GM21529 (cell line): Measurements from ENCODE around the gene CASP8.

Source experiments
- ATAC-seq: cut with Tn5 transposase; IDR thresholded peaks from one replicate; pipeline ENCODE4 v1.9.1; 2021; ENCODE audit not compliant: unreplicated experiment

The CASP8 gene

DNA sequence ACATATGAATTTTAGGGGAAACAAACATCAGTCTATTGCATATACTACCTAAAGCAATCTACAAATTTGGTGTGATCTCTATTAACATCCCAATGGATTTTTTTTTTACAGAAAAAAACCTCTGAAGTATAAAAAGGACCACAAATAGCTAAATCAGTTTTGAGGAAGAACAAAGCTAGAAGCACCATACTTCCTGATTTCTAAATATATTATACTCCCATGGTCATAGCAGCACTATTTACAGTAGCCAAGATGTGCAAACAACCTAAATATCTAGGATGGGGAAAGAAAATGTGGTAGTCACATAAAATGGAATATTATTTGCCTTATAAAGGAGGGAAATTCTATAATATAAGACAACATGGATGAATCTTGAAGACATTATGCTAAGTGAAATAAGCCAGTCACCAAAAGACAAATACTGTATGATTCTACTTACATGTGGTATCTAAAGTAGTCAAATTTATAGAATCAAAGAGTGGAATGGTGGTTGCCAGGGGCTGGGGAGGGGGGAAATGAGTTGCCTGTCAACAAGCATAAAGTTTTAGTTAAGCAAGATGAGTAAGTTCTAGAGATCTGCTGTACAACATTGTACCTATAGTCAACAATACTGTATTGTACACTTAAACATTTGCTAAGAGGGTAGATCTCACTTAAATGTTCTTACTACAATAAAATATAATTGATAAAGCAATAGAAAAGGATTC, 17.6 kb upstream of the CASP8 start:
- ATAC-seq, result no peak

DNA sequence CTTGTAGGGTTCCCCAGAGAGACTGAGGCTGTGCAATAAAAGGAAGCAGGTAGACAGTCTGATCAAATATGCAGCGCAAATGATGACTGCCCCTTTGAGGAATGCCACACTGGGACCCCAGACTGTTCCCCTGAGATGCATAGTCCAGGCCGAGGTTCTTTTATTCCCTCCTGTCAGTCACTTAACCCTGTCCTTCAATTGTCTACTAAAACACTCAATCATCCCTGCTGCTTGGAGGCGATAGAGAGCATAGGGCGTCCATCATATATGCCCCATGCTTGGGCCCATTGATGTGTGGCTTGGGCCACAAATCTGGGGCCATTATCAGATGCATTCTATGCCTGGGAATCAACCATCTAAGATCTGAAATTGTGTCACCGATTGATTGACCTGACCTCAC, 15.5 kb upstream of the CASP8 start:
- ATAC-seq, result no peak

DNA sequence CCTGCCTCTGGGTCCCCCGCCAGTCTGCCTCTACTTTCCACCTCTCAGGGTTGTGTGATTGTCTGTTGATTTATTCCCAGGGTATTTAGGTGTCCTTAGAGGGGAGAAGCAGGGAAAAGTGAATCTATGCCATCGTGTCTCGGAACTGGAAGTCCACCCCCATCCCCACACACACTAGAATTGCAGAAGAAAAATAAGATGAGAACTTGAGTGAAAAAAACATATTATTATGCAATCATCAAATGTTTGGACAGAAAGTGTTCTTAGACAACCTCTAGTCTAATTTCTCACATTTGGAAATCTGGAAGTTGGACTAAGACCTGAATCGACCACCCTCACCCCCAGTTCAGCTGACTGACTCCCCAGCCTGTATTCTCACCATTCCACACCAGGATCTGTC, 14.1 kb upstream of the CASP8 start:
- ATAC-seq, result no peak

DNA sequence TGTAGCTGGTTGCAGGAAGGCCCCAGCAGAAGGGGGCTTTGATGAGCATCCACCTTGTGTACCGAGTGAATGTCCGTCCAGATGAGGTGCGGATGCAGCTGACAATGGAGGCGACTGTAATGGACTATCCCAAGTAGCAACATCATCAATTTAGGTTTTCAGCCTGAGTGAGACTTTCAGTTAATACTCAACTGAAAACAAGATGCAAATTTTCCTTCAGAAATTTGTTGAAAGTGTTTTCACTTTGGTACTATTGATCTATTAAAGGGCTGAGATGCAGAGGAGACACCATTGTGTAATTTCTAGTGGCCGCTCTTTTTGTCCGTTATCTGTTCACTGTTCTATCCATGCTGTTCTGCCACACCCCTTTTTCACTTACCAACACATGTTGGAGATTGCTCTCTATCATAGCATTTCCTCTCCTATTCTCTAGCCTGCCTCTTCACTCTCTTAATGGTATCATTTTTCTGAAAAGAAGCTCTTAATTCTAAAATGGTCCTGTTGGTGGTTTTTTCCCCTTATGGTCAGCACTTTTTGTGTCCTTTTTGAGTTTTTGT, 12.0 kb upstream of the CASP8 start:
- no peak for ATAC-seq

DNA sequence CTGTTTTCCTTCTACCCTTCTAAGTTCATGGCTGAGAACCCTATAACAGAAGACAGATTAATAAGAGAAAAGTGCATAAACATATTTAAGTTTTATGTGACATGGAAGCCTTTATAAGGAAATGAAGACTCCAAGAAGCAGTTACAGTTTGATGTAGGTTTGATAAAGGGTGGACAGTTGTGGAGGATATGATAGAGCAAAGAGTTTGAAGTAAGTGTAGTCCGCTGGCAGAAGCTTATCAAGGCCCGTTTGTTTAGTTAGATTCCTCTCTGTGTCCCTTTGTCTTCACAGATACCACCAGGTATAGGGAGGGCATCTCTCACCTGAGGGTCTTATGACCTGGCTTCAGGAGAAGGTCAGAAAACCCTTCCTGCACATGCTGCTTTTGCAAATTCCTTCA, 10.4 kb upstream of the CASP8 start:
- no peak for ATAC-seq

DNA sequence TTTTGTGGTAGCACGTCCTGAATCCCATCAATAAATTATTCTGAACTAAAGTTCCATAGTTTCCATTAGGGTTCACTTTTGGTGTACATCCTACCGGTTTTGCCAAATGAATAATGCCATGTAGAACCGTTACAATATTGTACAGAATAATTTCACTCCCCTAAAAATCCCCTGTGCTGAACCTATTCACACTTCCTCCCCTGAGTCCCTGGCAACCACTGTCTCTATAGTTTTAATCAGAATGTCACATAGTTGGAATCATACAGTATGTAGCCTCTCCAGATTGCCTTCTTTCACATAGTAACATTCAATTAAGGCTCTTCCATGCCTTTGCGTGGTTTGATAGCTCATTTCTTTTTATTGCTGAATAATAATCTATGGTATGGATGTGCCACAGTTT, 9.6 kb upstream of the CASP8 start:
- no peak for ATAC-seq

DNA sequence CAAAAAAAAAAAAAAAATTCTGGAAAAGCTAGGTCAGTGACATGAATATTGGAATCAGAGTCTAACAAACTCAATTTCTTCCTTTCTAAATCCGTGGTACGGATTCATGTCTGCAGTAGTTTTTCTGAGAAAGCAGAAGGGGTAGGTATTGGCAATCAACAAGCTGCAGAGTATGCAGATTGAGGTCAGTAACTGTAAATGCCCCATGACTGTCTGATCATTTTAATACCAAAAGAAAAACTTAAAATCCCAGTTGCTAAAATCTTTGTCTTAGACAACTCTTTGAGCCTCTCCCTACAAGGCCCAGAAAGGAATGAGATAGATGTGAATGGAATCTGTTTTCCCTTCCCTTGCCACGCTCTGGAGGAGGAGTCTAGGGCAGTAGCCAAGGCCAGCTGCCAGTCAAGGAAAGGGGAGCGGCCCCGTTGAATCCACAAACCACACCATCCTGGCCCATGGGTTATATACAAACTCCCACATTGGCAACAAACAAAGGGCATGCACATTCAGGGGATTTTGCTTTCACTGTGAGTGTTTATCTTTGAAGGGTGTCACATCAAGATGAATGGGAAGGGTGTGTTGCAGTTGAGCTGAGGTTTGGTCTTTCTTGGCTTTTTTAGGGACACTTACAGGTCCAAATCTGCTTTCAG, 6.1 kb upstream of the CASP8 start:
- no peak for ATAC-seq

DNA sequence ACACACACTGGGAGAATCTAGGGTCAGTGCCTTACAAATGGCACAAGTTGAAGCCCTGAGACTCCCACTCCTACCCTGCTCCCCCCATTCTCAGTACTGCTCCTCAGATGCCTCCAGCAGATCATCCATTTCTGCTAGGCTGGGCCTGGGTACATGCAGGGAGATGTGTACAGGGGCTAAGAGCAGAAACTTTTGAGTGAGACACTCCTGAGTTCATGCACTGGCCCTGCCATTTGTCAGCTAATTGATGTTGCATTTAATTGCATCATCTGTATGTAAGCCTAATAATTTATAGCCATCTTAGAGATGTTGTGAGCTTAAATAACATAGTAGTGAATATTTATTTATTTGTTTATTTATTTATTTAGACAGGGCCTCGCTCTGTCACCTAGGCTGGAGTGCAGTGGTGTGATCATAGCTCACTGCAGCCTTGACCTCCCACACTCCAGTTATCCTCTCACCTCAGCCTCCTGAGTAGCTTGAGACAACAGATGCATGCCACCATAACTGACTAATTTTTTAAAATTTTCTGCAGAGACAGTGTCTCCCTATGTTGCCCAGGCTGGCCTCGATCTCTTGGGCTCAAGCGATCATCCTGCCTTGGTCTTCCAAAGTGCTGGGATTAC, 4.8 kb upstream of the CASP8 start:
- no peak for ATAC-seq

DNA sequence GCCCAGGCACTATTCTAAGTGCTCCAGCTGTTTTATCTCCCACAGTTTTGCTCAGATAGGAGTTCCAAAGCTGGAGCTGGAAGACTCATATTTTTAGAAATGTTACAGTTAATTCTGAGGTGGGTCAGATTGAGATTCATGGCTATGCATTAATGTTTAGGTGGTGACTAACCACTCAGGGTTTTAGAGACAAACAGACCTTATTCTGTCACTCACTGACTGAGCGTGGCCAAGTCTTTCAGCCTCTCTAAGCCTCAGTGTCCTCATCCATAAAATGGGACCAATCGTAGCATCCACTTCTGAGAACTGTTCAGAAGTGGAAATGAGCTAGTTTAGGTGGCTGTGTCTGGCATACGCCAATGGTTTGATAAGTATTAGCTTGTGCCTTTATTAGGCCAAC, 4.3 kb upstream of the CASP8 start:
- ATAC-seq, result no peak

DNA sequence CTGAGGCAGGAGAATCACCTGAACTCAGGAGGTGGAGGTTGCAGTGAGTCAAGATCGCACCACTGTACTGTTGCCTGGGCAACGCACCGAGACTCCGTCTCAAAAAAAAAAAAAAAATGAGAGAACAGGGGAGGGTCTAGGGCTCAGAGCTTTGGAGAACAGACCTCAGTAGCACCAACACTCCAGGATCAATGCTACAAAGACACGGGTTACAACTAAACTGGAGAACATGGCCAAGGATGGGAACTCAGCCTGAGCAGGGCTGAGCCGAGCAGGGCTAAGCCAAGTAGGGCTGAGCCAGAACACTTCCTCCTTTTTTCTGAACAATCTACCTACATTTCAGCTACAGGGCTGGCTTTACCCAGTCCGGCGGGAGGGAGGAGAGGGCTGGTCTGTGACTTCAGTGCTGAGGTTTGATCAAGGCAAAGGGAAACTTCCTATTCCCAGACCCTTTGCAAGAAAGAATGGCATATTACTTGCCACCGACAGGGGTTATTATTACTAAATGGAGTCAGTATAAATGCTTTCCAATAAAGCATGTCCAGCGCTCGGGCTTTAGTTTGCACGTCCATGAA, 2.9 kb upstream of the CASP8 start:
- peak; percentile 51 for ATAC-seq

DNA sequence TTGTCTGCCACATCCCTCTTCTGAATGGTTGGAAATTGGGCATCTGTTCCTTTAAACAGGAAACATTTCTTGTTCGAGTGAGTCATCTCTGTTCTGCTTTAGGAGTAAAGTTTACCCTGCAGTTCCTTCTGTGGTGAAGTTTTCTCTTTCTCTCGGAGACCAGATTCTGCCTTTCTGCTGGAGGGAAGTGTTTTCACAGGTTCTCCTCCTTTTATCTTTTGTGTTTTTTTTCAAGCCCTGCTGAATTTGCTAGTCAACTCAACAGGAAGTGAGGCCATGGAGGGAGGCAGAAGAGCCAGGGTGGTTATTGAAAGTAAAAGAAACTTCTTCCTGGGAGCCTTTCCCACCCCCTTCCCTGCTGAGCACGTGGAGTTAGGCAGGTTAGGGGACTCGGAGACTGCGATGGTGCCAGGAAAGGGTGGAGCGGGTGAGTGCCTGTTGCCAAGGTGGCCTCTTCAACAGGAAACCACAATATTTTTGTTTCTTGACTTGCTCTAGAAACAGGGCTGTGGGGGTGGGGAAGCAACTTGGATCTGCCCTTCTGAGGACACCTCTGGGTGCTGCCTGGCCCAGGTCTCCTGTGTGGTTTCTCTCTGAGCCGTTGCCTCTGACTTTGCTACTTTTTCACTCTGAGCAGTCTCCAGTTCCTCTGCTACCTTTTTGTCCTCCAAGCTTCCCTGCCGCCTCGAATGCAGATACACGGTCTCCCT, 2.2 kb upstream of the CASP8 start:
- peak; percentile 73 for ATAC-seq

DNA sequence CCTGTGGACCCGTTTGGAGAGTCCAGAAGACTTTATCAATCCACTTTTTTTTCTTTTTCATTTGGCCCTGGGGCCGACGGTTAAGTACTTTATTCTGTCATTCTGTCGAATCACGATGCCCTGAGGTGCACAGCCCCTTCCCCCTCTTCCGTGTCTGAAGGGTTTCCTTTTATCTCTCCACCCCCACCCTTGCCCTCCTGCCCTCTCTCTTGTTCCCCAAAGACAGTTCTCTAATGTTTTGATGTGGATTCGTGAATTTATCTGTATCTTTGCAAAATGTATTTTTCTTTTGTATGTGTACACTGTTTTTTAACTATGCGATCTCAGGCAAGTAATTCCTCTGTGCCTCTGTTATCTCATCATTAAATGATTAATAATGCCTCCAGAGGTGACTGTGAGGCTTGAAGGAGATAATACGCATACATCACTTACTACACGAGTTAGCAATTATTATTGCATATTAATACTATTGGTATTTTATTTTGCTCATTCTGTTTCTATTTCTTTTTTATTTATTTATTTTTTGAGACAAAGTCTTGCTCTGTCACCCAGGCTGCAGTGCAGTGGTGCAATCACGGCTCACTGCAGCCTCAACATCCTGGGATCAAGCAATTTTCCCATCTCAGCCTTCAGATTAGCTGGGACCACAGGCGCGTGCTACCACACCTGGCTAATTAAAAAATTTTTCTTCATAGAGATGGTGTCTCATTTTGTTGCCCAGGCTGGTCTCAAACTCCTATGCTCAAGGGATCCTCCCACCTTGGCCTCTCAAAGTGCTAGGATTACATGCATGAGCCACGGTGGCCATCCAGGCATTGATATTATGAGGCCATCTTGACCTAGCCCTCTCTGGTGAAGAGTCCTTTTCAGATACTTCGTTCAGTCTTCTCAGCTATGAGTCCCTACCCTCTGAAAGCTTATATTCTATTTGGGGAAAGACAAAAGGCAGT, 1.4 kb upstream of the CASP8 start:
- no peak for ATAC-seq

DNA sequence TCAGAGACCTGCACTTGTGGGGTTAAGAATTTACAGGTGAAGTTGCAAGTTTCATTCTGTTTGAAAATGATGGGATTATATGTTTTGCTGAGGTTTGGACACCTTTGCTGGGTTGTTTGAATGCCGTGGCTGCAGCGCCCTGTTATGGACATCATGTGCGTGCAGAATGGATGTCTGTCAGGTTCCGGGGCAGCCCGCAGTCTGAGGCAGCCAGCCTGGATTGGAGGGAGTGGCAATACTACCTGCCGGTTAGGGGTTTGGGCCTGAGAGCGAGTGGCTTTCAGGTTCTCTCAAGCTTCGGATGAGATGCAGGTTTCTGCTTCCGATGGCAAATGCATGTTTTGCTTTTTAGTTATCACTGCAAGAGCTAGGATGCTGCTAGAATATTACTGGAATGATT, 1.1 kb downstream of the CASP8 start:
- ATAC-seq, result no peak

DNA sequence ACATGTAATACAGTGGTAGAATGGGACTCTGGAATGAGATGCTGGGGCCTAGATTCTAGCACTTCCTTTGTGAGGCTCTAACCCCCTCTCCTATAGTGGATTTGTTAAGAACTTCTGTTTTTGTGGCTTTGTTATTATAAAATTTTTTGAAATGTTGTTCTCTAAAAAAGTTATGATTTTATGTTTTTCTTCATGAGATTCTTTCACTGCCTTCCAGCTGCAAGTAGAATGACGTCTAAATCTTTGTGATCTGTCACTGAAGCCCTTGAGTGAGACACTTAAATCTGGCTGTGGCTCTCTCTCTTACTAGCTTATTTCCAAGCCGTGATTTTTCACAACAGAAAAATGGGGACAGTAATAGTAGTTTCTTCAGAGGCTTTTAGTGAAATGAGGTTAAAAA, 1.6 kb downstream of the CASP8 start:
- no peak for ATAC-seq

DNA sequence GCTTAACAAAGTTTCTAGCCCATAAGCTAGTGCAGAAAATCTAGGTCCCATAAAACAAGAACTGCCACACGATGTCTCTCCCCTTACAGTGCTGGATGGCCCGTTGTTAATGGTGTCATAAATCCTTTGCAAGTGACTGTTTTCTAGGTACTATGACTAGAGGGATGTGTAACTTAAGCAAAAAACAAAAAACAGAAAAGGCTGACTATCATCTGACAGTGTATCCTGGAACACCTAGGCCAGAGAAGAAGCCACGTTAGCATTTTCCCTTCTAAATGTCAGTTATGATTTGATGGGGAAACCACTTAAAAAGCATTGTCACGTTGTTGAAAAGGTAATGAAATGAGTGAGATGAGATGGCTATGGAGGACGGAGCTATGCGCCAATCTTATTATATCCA, 2.4 kb downstream of the CASP8 start:
- no peak for ATAC-seq

DNA sequence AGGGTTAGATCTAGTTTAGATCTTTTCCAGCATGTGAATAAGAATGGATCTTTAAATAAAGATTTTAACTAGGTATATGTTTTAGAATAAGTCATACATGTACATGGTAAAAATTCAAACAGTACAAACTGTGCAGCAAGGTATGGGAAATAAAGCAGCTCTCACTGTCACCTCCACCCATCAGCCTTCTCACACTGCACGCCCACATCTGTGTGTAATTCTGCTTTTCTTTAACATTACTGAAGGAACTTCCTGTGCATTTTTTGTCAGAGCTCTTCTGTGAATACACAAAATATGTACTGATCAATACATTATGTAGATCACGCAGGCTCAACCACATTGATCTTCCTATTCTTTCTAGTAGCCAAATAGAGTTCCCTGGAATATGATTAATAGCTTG, 3.4 kb downstream of the CASP8 start:
- ATAC-seq, result no peak

DNA sequence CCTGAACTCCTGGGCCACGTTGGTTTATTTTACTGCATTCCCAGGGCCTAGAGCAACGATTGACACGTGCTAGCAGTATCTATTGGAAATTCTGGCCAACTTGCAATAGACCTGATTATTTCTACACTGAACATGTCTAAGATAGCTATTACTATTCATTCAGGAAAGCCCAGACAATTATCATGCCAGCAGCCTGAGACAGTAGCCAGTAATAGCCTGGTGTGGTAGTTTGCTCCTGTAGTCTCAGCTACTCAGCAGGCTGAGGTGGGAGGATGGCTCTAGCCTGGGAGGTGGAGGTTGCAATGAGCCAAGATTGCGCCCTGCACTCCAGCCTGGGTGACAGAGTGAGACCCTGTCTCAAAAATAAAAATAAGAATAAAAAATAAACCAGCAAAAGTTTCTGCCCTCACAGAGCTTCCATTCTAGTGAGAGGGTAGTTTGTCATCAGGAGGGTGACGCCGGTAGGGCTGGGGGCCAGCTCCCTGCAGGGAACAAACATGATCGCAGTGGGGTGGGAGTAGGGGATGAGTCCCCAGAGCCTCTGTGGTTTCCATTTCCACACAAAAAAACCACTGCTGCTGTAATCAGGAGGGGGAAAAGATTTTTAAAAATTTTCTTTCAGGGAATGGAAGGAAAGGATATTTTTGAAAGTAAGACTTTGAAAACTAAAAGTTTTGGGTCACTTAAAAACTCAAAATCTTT, 4.3 kb downstream of the CASP8 start:
- ATAC-seq, result no peak

DNA sequence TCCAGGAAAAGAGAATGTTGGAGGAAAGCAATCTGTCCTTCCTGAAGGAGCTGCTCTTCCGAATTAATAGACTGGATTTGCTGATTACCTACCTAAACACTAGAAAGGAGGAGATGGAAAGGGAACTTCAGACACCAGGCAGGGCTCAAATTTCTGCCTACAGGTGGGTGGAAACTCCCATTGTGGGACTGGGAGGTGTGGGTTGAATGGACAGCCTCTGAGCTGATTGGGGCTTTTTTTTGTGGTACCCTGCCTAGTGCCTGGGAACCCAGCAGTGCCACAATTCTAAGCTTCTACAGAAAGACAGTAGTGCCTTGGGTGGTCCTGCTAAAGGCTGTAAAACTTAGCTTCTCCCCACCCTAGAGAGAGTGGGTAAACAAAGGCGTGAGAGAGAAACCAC, 6.3 kb downstream of the CASP8 start:
- no peak for ATAC-seq

DNA sequence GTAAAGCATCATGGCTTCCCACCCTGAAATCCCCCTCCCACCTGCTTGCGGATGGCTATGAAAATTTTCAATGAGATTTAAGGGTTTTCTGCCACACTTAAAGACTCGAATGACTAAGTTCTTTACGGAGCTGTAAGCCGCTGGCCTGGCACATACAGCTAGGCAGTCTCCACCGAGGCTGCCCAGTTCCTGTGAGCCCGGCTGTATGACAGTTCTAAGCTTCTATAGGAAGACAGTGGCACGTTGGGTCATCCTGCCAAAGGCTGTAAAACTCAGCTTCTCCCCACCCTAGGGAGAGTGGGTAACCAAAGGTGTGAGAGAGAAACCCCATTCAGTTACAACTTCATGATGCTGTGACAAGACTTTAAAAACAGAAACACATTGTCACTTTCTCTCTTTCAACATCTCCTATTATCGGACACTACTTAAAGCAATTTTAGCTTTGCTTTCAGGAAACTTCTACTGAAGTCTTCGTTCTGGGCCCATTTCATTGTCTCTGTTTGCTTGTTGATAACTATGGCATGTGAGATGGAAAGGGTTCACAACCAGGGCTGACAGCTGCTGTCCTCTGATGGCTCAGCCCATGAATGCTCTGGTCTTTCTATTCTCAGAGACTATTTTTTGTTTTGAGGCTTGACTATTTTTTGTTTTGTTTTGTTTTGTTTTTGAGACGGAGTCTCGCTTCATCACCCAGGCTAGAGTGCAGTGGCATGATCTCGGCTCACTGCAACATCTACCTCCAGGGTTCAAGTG, 7.1 kb downstream of the CASP8 start:
- no peak for ATAC-seq
